ENCODE results near the gene INPP5D. TPM values are rescaled to one million over a fixed set of nuclear protein-coding genes. Genes with fewer than 3 reads are reported as not detected.

The INPP5D gene
- total and polyA plus RNA-seq, 2 donors (not counting 1 experiment from before 2014, with no cell fraction given): 152 to 444 TPM

DNA sequence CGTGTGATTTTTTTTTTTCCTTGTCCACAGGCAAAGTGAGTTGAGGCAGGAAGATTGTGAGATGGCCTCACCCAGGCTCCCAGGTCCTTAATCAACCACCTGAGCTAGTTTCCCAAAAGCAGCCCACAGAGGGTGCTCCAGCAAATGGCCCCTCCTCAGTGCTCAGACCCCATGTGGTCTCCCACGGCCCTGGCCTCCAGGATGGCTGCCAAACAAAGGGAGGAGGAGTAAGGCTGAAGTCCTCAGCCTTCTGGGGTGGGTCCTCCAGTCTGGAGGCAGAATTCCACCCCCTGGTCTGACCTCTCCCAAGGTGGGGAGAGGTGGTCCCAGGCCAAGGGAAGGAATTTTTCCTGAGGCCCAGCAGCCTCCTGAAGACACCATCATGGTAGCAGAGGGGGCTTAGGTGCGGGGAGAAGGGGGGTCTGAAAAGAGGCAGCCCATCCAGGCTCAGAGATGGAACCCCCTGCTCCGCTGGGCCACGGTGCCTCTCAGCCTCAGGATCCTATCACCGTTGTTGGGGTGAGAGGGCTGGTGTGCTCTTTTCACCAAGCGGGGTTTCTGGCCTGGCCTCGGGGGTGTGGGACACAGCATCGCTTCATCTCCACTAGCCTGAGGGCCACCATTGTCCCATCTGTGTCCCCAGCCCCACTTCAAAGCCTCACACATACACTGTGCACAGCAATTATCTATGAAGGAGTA is 49.4 kb upstream of the INPP5D start:
- Histone ChIP-seq H3K9ac (ENCODE audit: low read length) (no peak overlapping the region), H3K36me3 (replicated peaks in 1 of 2; ENCODE audit: control extremely low read depth in 1 of 2, control insufficient read depth in 1 of 2, extremely low read depth in 1 of 2, insufficient read depth in 2 of 2, low read length in 1 of 2) (no peaks in the 10 kb centered on the region), H3K4me1 (ENCODE audit: control insufficient read depth in 2 of 2, insufficient read depth in 2 of 2, low read length in 2 of 2) (peaks cover 7 to 11% of the 10 kb centered on the region in 2 donors), H3K9me3 (ENCODE audit: control extremely low read depth in 1 of 3, control insufficient read depth in 2 of 3, insufficient read depth in 1 of 3, low read length in 2 of 3) (no peaks in the 10 kb centered on the region), H2AFZ (ENCODE audit: insufficient read depth, low read depth, low read length, poor library complexity, severe bottlenecking) (no peak overlapping the region), H3K4me2 (replicated peaks; ENCODE audit: low read depth, low read length, poor library complexity, severe bottlenecking) (no peak overlapping the region), H3K4me3 (ENCODE audit: control extremely low read depth in 1 of 5, extremely low read depth in 1 of 5, insufficient read depth in 1 of 5, low read depth in 2 of 5, low read length in 4 of 5) (no peak overlapping the region), H3K27me3 (replicated peaks in 1 of 4; ENCODE audit: control extremely low read depth in 1 of 4, control insufficient read depth in 3 of 4, insufficient read depth in 4 of 4, low read length in 3 of 4) (no peaks in the 10 kb centered on the region), H4K20me1 (ENCODE audit: control insufficient read depth, insufficient read depth, low read length, poor library complexity, severe bottlenecking) (no peaks in the 10 kb centered on the region), H3K79me2 (ENCODE audit: control insufficient read depth, insufficient read depth, low read length) (no peaks in the 10 kb centered on the region), H3K27ac (ENCODE audit: low read length in 2 of 2) (no peak overlapping the region)
- Mint-ChIP-seq H3K27me3 (peaks cover 10% of the 10 kb centered on the region), H3K27ac (no peak overlapping the region), H3K4me3 (no peak overlapping the region), H3K9me3 (ENCODE audit: insufficient read depth) (no peaks in the 10 kb centered on the region), H3K4me1 (peaks cover 10% of the 10 kb centered on the region)
- ATAC-seq (ENCODE audit: low read depth): no peak
- intact Hi-C loops (cut with micrococcal nuclease): no loop called here
- POLR2A ChIA-PET: no interaction called here
- WGBS (ENCODE audit: insufficient coverage): 100% methylated on average over 5 of the region's 9 CpGs
- TF ChIP-seq EZH2 (IDR thresholded peaks at IDR 0.05; ENCODE audit: borderline replicate concordance, insufficient read depth, low read depth, low read length, poor library complexity, severe bottlenecking): no peak
- no peak for TF ChIP-seq CTCF (IDR thresholded peaks at IDR 0.05)
- CTCF ChIA-PET: interaction anchor here (0.6 to 1.5 kb wide), 2 partner anchors 9 to 18 kb away, joined by 3 to 5 read pairs; no protein-coding TSS in a partner anchor
- no peak for DNase-seq

DNA sequence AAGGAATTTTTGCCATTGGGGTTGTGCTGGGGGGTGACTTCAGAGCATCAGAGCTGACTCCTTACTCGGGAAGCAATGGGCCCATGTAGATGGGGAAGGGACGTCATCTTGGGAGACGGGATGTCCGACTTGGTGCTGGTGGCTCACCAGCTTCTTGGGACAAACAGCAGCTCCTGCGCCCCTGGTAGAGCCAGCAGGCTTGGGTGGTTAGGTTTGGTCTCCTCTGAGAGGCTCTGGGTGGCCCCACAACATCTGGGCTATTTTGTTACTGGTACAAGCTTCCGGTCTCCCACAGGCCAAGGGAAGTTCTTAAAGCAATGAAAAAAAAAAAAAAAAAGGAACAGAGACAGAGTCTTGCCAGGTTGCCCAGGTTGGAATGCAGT is 48.9 kb upstream of the INPP5D start:
- Histone ChIP-seq H3K79me2 (ENCODE audit: control insufficient read depth, insufficient read depth, low read length) (no peaks in the 10 kb centered on the region), H3K36me3 (replicated peaks in 1 of 2; ENCODE audit: control extremely low read depth in 1 of 2, control insufficient read depth in 1 of 2, extremely low read depth in 1 of 2, insufficient read depth in 2 of 2, low read length in 1 of 2) (no peaks in the 10 kb centered on the region), H3K27ac (ENCODE audit: low read length in 2 of 2) (no peak overlapping the region), H3K4me3 (ENCODE audit: control extremely low read depth in 1 of 5, extremely low read depth in 1 of 5, insufficient read depth in 1 of 5, low read depth in 2 of 5, low read length in 4 of 5) (no peak overlapping the region), H3K4me2 (replicated peaks; ENCODE audit: low read depth, low read length, poor library complexity, severe bottlenecking) (no peak overlapping the region), H3K9me3 (ENCODE audit: control extremely low read depth in 1 of 3, control insufficient read depth in 2 of 3, insufficient read depth in 1 of 3, low read length in 2 of 3) (no peaks in the 10 kb centered on the region), H3K27me3 (replicated peaks in 1 of 4; ENCODE audit: control extremely low read depth in 1 of 4, control insufficient read depth in 3 of 4, insufficient read depth in 4 of 4, low read length in 3 of 4) (no peaks in the 10 kb centered on the region), H2AFZ (ENCODE audit: insufficient read depth, low read depth, low read length, poor library complexity, severe bottlenecking) (no peak overlapping the region), H3K9ac (ENCODE audit: low read length) (no peak overlapping the region), H4K20me1 (ENCODE audit: control insufficient read depth, insufficient read depth, low read length, poor library complexity, severe bottlenecking) (no peaks in the 10 kb centered on the region), H3K4me1 (ENCODE audit: control insufficient read depth in 2 of 2, insufficient read depth in 2 of 2, low read length in 2 of 2) (peaks cover 7 to 11% of the 10 kb centered on the region in 2 donors)
- H3K4me1 Mint-ChIP-seq: peaks cover 10% of the 10 kb centered on the region
- H3K4me3 Mint-ChIP-seq: no peak overlapping the region
- CTCF ChIA-PET: interaction anchor here (0.6 to 1.5 kb wide), 2 partner anchors 8 to 18 kb away, joined by 3 to 5 read pairs; no protein-coding TSS in a partner anchor
- TF ChIP-seq CTCF (IDR thresholded peaks at IDR 0.05) (no peak), EZH2 (IDR thresholded peaks at IDR 0.05; ENCODE audit: borderline replicate concordance, insufficient read depth, low read depth, low read length, poor library complexity, severe bottlenecking) (no peak)
- H3K9me3 Mint-ChIP-seq (ENCODE audit: insufficient read depth): no peaks in the 10 kb centered on the region
- intact Hi-C loops (cut with micrococcal nuclease): no loop called here
- peaks cover 7% of the 10 kb centered on the region for H3K27me3 Mint-ChIP-seq
- 90% methylated on average over 5 of the region's 6 CpGs for WGBS (ENCODE audit: insufficient coverage)
- ATAC-seq (ENCODE audit: low read depth) (no peak), DNase-seq (no peak)
- no peak overlapping the region for H3K27ac Mint-ChIP-seq
- POLR2A ChIA-PET: interaction anchor here (0.7 kb wide), 1 partner anchor 85 kb away, joined by 4 read pairs; no protein-coding TSS in a partner anchor
